Measurements from ENCODE around the gene TNIK.

GRCh38 chr3:171198781-171199472 is 261.3 kb downstream of the TNIK start:
- TF ChIP-seq REST (IDR thresholded peaks at IDR 0.05; ENCODE audit: insufficient read depth in 1 of 2, low read depth in 2 of 2, low read length in 2 of 2) (no peak), SIN3A (IDR thresholded peaks at IDR 0.05; ENCODE audit: borderline replicate concordance, insufficient read depth, low read length) (no peak)

All from PFSK-1 (cell line).